GM10847 (cell line): Measurements from ENCODE around the gene XPO6.

ENCODE experiments used
- POLR2A ChIP-seq: IDR thresholded peaks from 2 replicates; pipeline ENCODE4 v1.6.1; 2011; ENCODE audit not compliant: insufficient read length; ENCODE audit errors: extremely low read depth

XPO6 gene

GRCh38 chr16:28180655-28181460 lies 30.9 kb downstream of the XPO6 start:
- TF ChIP-seq POLR2A, result no peak

- TF ChIP-seq POLR2A, result no peak
Observed at GRCh38 chr16:28179354-28179753, 32.4 kb downstream of the XPO6 start.

- TF ChIP-seq POLR2A, result no peak
Observed at GRCh38 chr16:28175715-28176114, 36.0 kb downstream of the XPO6 start.

GRCh38 chr16:28172336-28172735 lies 39.4 kb downstream of the XPO6 start:
- TF ChIP-seq POLR2A, result no peak

- no peak for TF ChIP-seq POLR2A
Observed at GRCh38 chr16:28171816-28172215, 39.9 kb downstream of the XPO6 start.

- no peak for TF ChIP-seq POLR2A
Observed at GRCh38 chr16:28168991-28169554, 42.7 kb downstream of the XPO6 start.

GRCh38 chr16:28167730-28168129 lies 44.0 kb downstream of the XPO6 start:
- TF ChIP-seq POLR2A, result no peak

GRCh38 chr16:28167221-28167620 lies 44.5 kb downstream of the XPO6 start:
- TF ChIP-seq POLR2A, result no peak

GRCh38 chr16:28166394-28167208 lies 45.2 kb downstream of the XPO6 start:
- no peak for TF ChIP-seq POLR2A

- TF ChIP-seq POLR2A, result no peak
Observed at GRCh38 chr16:28165598-28165997, 46.2 kb downstream of the XPO6 start.

GRCh38 chr16:28164140-28164539 lies 47.6 kb downstream of the XPO6 start:
- TF ChIP-seq POLR2A, result no peak

- TF ChIP-seq POLR2A, result no peak
Observed at GRCh38 chr16:28163699-28164098, 48.1 kb downstream of the XPO6 start.

GRCh38 chr16:28162326-28162877 lies 49.4 kb downstream of the XPO6 start:
- no peak for TF ChIP-seq POLR2A

- TF ChIP-seq POLR2A, result no peak
Observed at GRCh38 chr16:28161626-28162025, 50.1 kb downstream of the XPO6 start.

- TF ChIP-seq POLR2A, result no peak
Observed at GRCh38 chr16:28158136-28158535, 53.6 kb downstream of the XPO6 start.

GRCh38 chr16:28156056-28156680 lies 55.6 kb downstream of the XPO6 start:
- no peak for TF ChIP-seq POLR2A

- no peak for TF ChIP-seq POLR2A
Observed at GRCh38 chr16:28155293-28155692, 56.5 kb downstream of the XPO6 start.
